ENCODE results near the gene IQSEC3.
"Not testable (repeated sequence)": the region's sequence is repeated elsewhere in the genome, so short reads cannot be mapped to it uniquely, and the experiment has no call there.

Gene IQSEC3

GRCh38 chr12:184811-185575 lies 118.4 kb downstream of the IQSEC3 start:
- no peak for DNase-seq

GRCh38 chr12:185576-185955 lies 119.0 kb downstream of the IQSEC3 start:
- no peak for DNase-seq

GRCh38 chr12:186006-186625 lies 119.5 kb downstream of the IQSEC3 start:
- no peak for DNase-seq

GRCh38 chr12:187986-188909 lies 121.7 kb downstream of the IQSEC3 start:
- DNase-seq: not testable (repeated sequence)

GRCh38 chr12:188910-189621 lies 122.5 kb downstream of the IQSEC3 start:
- DNase-seq: peak; percentile 40

- DNase-seq: no peak
These were observed 123.0 kb downstream of the IQSEC3 start for GRCh38 chr12:189622-189962.

GRCh38 chr12:190881-191280 lies 124.3 kb downstream of the IQSEC3 start:
- no peak for DNase-seq

- no peak for DNase-seq
These were observed 125.0 kb downstream of the IQSEC3 start for GRCh38 chr12:191541-191940.

- DNase-seq: no peak
These were observed 126.7 kb downstream of the IQSEC3 start for GRCh38 chr12:193261-193660.

GRCh38 chr12:194276-194675 lies 127.7 kb downstream of the IQSEC3 start:
- DNase-seq: no peak

GRCh38 chr12:195156-195555 lies 128.6 kb downstream of the IQSEC3 start:
- DNase-seq: no peak

GRCh38 chr12:195951-196350 lies 129.4 kb downstream of the IQSEC3 start:
- DNase-seq: no peak

- no peak for DNase-seq
These were observed 129.9 kb downstream of the IQSEC3 start for GRCh38 chr12:196436-196835.

GRCh38 chr12:197347-197746 lies 130.8 kb downstream of the IQSEC3 start:
- DNase-seq: no peak

- no peak for DNase-seq
These were observed 131.5 kb downstream of the IQSEC3 start for GRCh38 chr12:197911-198695.

GRCh38 chr12:198705-199104 lies 132.1 kb downstream of the IQSEC3 start:
- no peak for DNase-seq

GRCh38 chr12:201361-201760 lies 134.8 kb downstream of the IQSEC3 start:
- no peak for DNase-seq

- DNase-seq: no peak
These were observed 135.6 kb downstream of the IQSEC3 start for GRCh38 chr12:202081-202731.

- DNase-seq: no peak
These were observed 136.5 kb downstream of the IQSEC3 start for GRCh38 chr12:203074-203461.

- no peak for DNase-seq
These were observed 137.1 kb downstream of the IQSEC3 start for GRCh38 chr12:203462-204260.

GRCh38 chr12:204261-204678 lies 137.7 kb downstream of the IQSEC3 start:
- DNase-seq: no peak
